ENCODE measurements around the gene CUTC. TPM values are rescaled to one million over a fixed set of nuclear protein-coding genes. Genes with fewer than 3 reads are reported as not detected.

Gene CUTC
- total RNA-seq, 1 donor from 2014 or later, result 13.7 TPM

GRCh38 chr10:99709480-99710229, 22.4 kb upstream of the CUTC start:
- Mint-ChIP-seq H3K27ac (ENCODE audit: unreplicated experiment) (no peak overlapping the region), H3K27me3 (ENCODE audit: unreplicated experiment) (no peaks in the 10 kb centered on the region), H3K4me1 (ENCODE audit: unreplicated experiment) (no peaks in the 10 kb centered on the region), H3K4me3 (ENCODE audit: unreplicated experiment) (no peak overlapping the region), H3K36me3 (ENCODE audit: low read depth, unreplicated experiment) (peaks cover 1% of the 10 kb centered on the region), H3K9me3 (ENCODE audit: unreplicated experiment) (no peaks in the 10 kb centered on the region)
- DNase-seq (ENCODE audit: low spot score), result no peak
- no peak for TF ChIP-seq CTCF (IDR thresholded peaks at IDR 0.05; ENCODE audit: unreplicated experiment)

DNA sequence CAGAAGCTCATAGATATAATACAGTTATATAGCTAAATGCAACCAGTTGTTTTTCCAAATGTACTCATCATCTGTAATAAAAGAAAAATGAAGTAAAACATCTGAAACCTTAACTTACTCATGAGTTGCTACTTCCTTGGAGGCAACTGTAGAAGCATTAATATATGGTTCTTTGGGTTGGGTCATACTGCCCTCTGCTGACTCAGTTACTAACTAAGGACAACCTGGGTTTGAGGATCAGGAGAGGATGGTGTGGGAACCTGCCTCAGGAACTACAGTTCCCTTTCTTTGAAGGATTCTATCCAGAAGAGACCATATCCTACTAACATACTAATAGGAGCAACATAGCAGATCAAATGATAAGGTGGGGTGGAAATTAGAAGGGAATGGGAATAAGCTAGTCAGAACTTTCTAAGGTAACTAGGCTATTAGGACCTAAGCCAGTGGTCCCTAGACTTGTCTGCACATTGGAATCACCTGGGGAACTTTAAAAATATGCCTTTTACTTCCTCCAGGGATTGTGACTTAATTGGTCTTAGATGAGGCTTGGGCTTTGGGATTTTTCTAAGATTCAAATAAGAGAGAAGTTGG, 20.8 kb upstream of the CUTC start:
- TF ChIP-seq CTCF (IDR thresholded peaks at IDR 0.05; ENCODE audit: unreplicated experiment), result peak; percentile 30
- no peaks in the 10 kb centered on the region for H3K27me3 Mint-ChIP-seq (ENCODE audit: unreplicated experiment)
- H3K4me1 Mint-ChIP-seq (ENCODE audit: unreplicated experiment), result no peaks in the 10 kb centered on the region
- no peaks in the 10 kb centered on the region for H3K9me3 Mint-ChIP-seq (ENCODE audit: unreplicated experiment)
- no peak overlapping the region for H3K4me3 Mint-ChIP-seq (ENCODE audit: unreplicated experiment)
- no peak overlapping the region for H3K27ac Mint-ChIP-seq (ENCODE audit: unreplicated experiment)
- DNase-seq (ENCODE audit: low spot score), result peak; percentile 22
- peaks cover 4% of the 10 kb centered on the region for H3K36me3 Mint-ChIP-seq (ENCODE audit: low read depth, unreplicated experiment)

GRCh38 chr10:99714446-99714845, 17.6 kb upstream of the CUTC start:
- no peaks in the 10 kb centered on the region for H3K4me1 Mint-ChIP-seq (ENCODE audit: unreplicated experiment)
- H3K9me3 Mint-ChIP-seq (ENCODE audit: unreplicated experiment), result no peaks in the 10 kb centered on the region
- no peak overlapping the region for H3K4me3 Mint-ChIP-seq (ENCODE audit: unreplicated experiment)
- no peak for TF ChIP-seq CTCF (IDR thresholded peaks at IDR 0.05; ENCODE audit: unreplicated experiment)
- peaks cover 24% of the 10 kb centered on the region for H3K36me3 Mint-ChIP-seq (ENCODE audit: low read depth, unreplicated experiment)
- no peak overlapping the region for H3K27ac Mint-ChIP-seq (ENCODE audit: unreplicated experiment)
- H3K27me3 Mint-ChIP-seq (ENCODE audit: unreplicated experiment), result no peaks in the 10 kb centered on the region
- no peak for DNase-seq (ENCODE audit: low spot score)

DNA sequence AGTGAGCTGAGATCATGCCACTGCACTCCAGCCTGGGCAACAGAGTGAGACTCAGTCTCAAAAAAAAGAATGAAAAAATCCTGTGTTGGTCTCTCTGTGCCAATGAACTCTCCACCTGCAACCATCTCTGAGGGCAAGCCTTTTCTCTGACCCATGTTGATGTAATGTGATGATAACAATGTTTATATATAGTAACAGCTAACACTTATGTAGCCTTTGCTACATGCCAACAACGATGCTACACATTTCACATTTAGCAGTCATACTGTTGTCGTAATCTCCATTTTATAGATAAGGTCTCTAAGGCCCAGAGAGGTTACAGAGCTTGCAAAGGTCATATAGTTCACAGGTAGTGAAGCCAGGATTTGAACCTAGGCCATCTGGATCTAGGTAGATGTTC, 11.6 kb upstream of the CUTC start:
- DNase-seq (ENCODE audit: low spot score), result no peak
- Mint-ChIP-seq H3K27ac (ENCODE audit: unreplicated experiment) (no peak overlapping the region), H3K4me1 (ENCODE audit: unreplicated experiment) (no peaks in the 10 kb centered on the region), H3K27me3 (ENCODE audit: unreplicated experiment) (no peaks in the 10 kb centered on the region), H3K4me3 (ENCODE audit: unreplicated experiment) (no peak overlapping the region), H3K9me3 (ENCODE audit: unreplicated experiment) (no peaks in the 10 kb centered on the region), H3K36me3 (ENCODE audit: low read depth, unreplicated experiment) (peaks cover 42% of the 10 kb centered on the region)
- TF ChIP-seq CTCF (IDR thresholded peaks at IDR 0.05; ENCODE audit: unreplicated experiment), result no peak

- DNase-seq (ENCODE audit: low spot score), result no peak
- Mint-ChIP-seq H3K4me3 (ENCODE audit: unreplicated experiment) (no peak overlapping the region), H3K36me3 (ENCODE audit: low read depth, unreplicated experiment) (peaks cover 33% of the 10 kb centered on the region), H3K27ac (ENCODE audit: unreplicated experiment) (no peak overlapping the region), H3K27me3 (ENCODE audit: unreplicated experiment) (peaks cover 5% of the 10 kb centered on the region), H3K4me1 (ENCODE audit: unreplicated experiment) (peaks cover 9% of the 10 kb centered on the region), H3K9me3 (ENCODE audit: unreplicated experiment) (no peaks in the 10 kb centered on the region)
- no peak for TF ChIP-seq CTCF (IDR thresholded peaks at IDR 0.05; ENCODE audit: unreplicated experiment)
These were observed 2.0 kb upstream of the CUTC start for GRCh38 chr10:99730026-99730425.

All from endothelial cell (in vitro differentiated cells).